ENCODE measurements around the gene MSL2. TPM values are rescaled to one million over a fixed set of nuclear protein-coding genes. Genes with fewer than 3 reads are reported as not detected.

Gene MSL2
- polyA plus RNA-seq, 1 of the 3 experiments (the other 2 are of a cell fraction): 2.4 TPM

DNA sequence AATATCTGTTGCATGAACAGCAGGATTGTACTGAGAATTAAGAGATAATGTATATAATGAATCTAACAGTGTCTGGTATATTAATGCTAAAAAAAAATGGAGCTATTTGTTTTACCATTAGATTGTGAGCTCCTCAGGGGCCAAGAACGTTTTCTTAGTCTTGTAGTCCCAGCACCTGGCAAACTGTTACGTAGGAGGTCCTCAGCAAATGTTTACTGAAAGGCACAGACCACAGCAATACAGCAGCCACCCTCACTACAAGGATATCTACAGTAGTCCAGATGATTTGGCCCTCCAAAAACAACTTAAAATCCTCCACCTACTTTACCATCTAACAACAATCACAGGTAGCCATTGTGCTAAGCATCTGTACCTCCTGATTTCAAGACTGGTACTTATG, 59.7 kb downstream of the MSL2 start:
- no peaks in the 10 kb centered on the region for H3K9me3 ChIP-seq
- peaks cover 0 to 21% of the 10 kb centered on the region in 2 experiments for H3K36me3 ChIP-seq (replicated peaks in 1 of 2; ENCODE audit: control insufficient read depth in 1 of 2, insufficient read depth in 2 of 2, low read length in 1 of 2)
- H3K4me1 ChIP-seq (ENCODE audit: control insufficient read depth in 1 of 2, insufficient read depth in 2 of 2, low read depth in 1 of 2, low read length in 1 of 2): peaks cover 5 to 8% of the 10 kb centered on the region in 2 experiments; a peak in 3 of 4 replicates
- H3K4me2 ChIP-seq: no peak overlapping the region
- peaks cover 11% of the 10 kb centered on the region for H3F3A ChIP-seq (replicated peaks; ENCODE audit: insufficient read depth)
- ChIA-PET CTCF (no interaction called here), POLR2A (no interaction called here)
- no peak overlapping the region for H3K4me3 ChIP-seq (ENCODE audit: low read depth in 2 of 2, low read length in 1 of 2)
- H3K79me2 ChIP-seq (ENCODE audit: insufficient read depth): peaks cover 18% of the 10 kb centered on the region; the same call in 1 of the 2 replicates
- no peak for DNase-seq
- H2AFZ ChIP-seq (ENCODE audit: low read depth): no peak overlapping the region
- no peak overlapping the region for H3K27ac ChIP-seq (ENCODE audit: low read depth in 2 of 2, low read length in 1 of 2)
- H3K27me3 ChIP-seq (ENCODE audit: insufficient read depth): no peaks in the 10 kb centered on the region
- no peak overlapping the region for H3K9ac ChIP-seq
- H4K20me1 ChIP-seq (ENCODE audit: insufficient read depth): no peaks in the 10 kb centered on the region
- H3K9me2 ChIP-seq: no peaks in the 10 kb centered on the region
- TF ChIP-seq, protein P1, sequence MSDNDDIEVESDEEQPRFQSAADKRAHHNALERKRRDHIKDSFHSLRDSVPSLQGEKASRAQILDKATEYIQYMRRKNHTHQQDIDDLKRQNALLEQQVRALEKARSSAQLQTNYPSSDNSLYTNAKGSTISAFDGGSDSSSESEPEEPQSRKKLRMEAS (IDR thresholded peaks at IDR 0.05; ENCODE audit: low read depth): no peak
- no peak for TF ChIP-seq TAF1 (IDR thresholded peaks at IDR 0.05; ENCODE audit: borderline replicate concordance, low read depth, low read length)
- no peak for TF ChIP-seq RCOR1 (IDR thresholded peaks at IDR 0.05; ENCODE audit: low read length)
- no peak for TF ChIP-seq CHD2 (IDR thresholded peaks at IDR 0.05; ENCODE audit: low read length, partially characterized antibody)
- TF ChIP-seq, protein P2, sequence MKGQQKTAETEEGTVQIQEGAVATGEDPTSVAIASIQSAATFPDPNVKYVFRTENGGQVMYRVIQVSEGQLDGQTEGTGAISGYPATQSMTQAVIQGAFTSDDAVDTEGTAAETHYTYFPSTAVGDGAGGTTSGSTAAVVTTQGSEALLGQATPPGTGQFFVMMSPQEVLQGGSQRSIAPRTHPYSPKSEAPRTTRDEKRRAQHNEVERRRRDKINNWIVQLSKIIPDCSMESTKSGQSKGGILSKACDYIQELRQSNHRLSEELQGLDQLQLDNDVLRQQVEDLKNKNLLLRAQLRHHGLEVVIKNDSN (IDR thresholded peaks at IDR 0.05; ENCODE audit: borderline replicate concordance, low read depth): no peak
- no peak for TF ChIP-seq NFIC (IDR thresholded peaks at IDR 0.05; ENCODE audit: borderline replicate concordance)
- TF ChIP-seq FOSL2 (IDR thresholded peaks at IDR 0.05; ENCODE audit: borderline replicate concordance, low read depth): no peak
- TF ChIP-seq YY1 (IDR thresholded peaks at IDR 0.05; ENCODE audit: low read depth): no peak
- TF ChIP-seq TCF12 (IDR thresholded peaks at IDR 0.05): no peak
- 88% methylated on average over 2 of the region's 2 CpGs for WGBS (ENCODE audit: low lambda C conversion rate)

DNA sequence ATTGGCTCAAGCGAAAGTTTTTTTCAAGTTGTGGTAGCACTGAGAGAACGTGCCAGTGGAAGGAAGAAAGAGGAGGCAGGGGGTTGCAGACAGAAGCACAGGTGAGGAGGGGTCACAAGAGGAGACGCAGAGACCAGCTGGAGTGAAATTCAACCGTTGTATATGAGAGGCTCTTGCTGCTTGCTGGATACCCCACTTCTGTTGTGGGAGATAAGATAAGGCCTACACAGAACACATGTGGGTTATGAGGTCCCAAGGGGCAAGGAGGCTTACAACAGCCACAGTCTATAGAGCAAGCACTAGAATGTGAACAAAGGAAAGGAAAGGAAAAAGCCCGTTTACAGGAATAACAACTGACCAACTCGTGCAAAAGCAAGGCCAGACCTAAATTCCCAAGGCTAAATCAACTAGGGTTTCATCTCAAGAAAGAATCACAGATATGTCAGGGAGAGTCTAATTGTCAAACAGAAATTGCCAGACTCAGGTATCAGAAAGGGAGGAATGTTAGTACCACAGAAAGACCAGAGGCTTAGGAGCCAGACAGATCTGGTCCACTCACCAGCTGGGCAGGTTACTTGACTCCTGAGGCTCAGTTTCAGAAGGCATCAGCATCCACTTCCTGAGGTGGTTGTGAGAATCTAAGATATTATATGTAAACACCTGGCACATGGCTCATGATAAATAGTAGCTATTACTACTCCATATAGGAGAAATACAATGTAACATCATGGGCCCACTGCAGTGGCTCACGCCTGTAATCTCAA, 60.9 kb downstream of the MSL2 start:
- WGBS (ENCODE audit: low lambda C conversion rate): 78% methylated on average over 6 of the region's 7 CpGs
- no peaks in the 10 kb centered on the region for H3K27me3 ChIP-seq (ENCODE audit: insufficient read depth)
- CTCF ChIA-PET: no interaction called here
- peaks cover 0 to 21% of the 10 kb centered on the region in 2 experiments for H3K36me3 ChIP-seq (replicated peaks in 1 of 2; ENCODE audit: control insufficient read depth in 1 of 2, insufficient read depth in 2 of 2, low read length in 1 of 2)
- H3K9ac ChIP-seq: no peak overlapping the region
- no peak overlapping the region for H2AFZ ChIP-seq (ENCODE audit: low read depth)
- no peaks in the 10 kb centered on the region for H3K9me3 ChIP-seq
- TF ChIP-seq YY1 (IDR thresholded peaks at IDR 0.05; ENCODE audit: low read depth) (no peak), GABPA (IDR thresholded peaks at IDR 0.05; ENCODE audit: low read depth) (no peak), TAF1 (IDR thresholded peaks at IDR 0.05; ENCODE audit: borderline replicate concordance, low read depth, low read length) (no peak)
- TF ChIP-seq, protein P2 (IDR thresholded peaks at IDR 0.05; ENCODE audit: borderline replicate concordance, low read depth): no peak
- TF ChIP-seq, protein P3, sequence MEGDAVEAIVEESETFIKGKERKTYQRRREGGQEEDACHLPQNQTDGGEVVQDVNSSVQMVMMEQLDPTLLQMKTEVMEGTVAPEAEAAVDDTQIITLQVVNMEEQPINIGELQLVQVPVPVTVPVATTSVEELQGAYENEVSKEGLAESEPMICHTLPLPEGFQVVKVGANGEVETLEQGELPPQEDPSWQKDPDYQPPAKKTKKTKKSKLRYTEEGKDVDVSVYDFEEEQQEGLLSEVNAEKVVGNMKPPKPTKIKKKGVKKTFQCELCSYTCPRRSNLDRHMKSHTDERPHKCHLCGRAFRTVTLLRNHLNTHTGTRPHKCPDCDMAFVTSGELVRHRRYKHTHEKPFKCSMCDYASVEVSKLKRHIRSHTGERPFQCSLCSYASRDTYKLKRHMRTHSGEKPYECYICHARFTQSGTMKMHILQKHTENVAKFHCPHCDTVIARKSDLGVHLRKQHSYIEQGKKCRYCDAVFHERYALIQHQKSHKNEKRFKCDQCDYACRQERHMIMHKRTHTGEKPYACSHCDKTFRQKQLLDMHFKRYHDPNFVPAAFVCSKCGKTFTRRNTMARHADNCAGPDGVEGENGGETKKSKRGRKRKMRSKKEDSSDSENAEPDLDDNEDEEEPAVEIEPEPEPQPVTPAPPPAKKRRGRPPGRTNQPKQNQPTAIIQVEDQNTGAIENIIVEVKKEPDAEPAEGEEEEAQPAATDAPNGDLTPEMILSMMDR (IDR thresholded peaks at IDR 0.05): no peak
- H3K27ac ChIP-seq (ENCODE audit: low read depth in 2 of 2, low read length in 1 of 2): peak overlapping the region in 1 of 2 experiments; percentile 40; a peak in 2 of 4 replicates
- H3K4me1 ChIP-seq (ENCODE audit: control insufficient read depth in 1 of 2, insufficient read depth in 2 of 2, low read depth in 1 of 2, low read length in 1 of 2): peaks cover 0 to 5% of the 10 kb centered on the region in 2 experiments; a peak in 2 of 4 replicates
- POLR2A ChIA-PET: no interaction called here
- H3K9me2 ChIP-seq: no peaks in the 10 kb centered on the region
- peak; percentile 27 for DNase-seq
- no peaks in the 10 kb centered on the region for H4K20me1 ChIP-seq (ENCODE audit: insufficient read depth)
- no peak overlapping the region for H3K4me2 ChIP-seq
- peaks cover 9% of the 10 kb centered on the region; the same call in 1 of the 2 replicates for H3K79me2 ChIP-seq (ENCODE audit: insufficient read depth)
- H3K4me3 ChIP-seq (ENCODE audit: low read depth in 2 of 2, low read length in 1 of 2): no peak overlapping the region
- peaks cover 4% of the 10 kb centered on the region for H3F3A ChIP-seq (replicated peaks; ENCODE audit: insufficient read depth)
